ENCODE measurements around the gene NFATC1.

NFATC1 gene

DNA sequence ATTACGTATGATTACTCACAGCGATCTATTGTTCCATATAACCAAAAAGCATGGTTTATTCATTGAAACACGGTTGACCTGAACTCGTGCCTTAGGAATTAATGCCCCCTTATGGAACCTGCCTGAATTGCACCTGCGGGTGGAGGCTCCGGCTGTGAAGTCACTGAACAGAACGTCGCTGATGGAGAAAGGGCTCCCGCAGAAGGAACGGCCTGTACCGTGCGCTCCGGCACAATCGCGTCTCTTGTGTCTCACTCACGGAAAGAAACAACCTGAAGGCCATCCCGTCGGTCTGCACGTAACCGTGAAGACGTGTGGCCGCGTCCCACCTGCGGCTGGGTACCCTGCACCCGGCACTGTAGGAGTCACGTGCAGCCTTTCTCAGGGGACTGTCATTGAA lies 133.1 kb downstream of the NFATC1 start:
- TF ChIP-seq FOXP2 (optimal IDR thresholded peaks at IDR 0.05; ENCODE audit: borderline replicate concordance, extremely low read depth, extremely low read length, insufficient read depth) (no peak), TAF1 (IDR thresholded peaks at IDR 0.05; ENCODE audit: borderline replicate concordance, insufficient read depth, low read length) (no peak), POLR2AphosphoS5 (IDR thresholded peaks at IDR 0.05; ENCODE audit: low read depth, low read length) (no peak), REST (IDR thresholded peaks at IDR 0.05; ENCODE audit: insufficient read depth in 1 of 2, low read depth in 2 of 2, low read length in 2 of 2) (no peak), SIN3A (IDR thresholded peaks at IDR 0.05; ENCODE audit: borderline replicate concordance, insufficient read depth, low read length) (no peak)

GRCh38 chr18:79529296-79529695 lies 133.6 kb downstream of the NFATC1 start:
- no peak for TF ChIP-seq POLR2AphosphoS5 (IDR thresholded peaks at IDR 0.05; ENCODE audit: low read depth, low read length)

DNA sequence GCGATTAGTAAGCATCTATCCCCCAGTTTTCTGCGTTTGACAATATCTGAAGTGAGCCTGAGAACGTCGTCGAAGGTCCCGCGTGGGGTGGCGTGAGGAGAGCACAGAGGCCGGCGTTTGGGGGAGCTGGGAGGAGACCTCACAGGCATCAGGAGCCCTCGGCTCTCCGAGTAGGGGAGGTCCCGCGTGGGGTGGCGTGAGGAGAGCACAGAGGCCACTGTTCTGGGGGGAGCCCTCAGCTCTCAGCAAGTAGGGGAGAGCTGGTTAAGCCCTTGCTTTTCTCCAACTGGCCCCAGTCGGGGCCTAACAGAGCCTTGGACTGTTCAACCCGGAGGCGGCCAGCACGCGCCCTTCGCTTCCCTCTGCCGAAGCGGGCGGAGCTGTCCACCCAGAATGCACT lies 134.3 kb downstream of the NFATC1 start:
- TF ChIP-seq TAF1 (IDR thresholded peaks at IDR 0.05; ENCODE audit: borderline replicate concordance, insufficient read depth, low read length) (no peak), SIN3A (IDR thresholded peaks at IDR 0.05; ENCODE audit: borderline replicate concordance, insufficient read depth, low read length) (no peak), FOXP2 (optimal IDR thresholded peaks at IDR 0.05; ENCODE audit: borderline replicate concordance, extremely low read depth, extremely low read length, insufficient read depth) (no peak), REST (IDR thresholded peaks at IDR 0.05; ENCODE audit: insufficient read depth in 1 of 2, low read depth in 2 of 2, low read length in 2 of 2) (no peak), POLR2AphosphoS5 (IDR thresholded peaks at IDR 0.05; ENCODE audit: low read depth, low read length) (no peak)

GRCh38 chr18:79530821-79531220 lies 135.1 kb downstream of the NFATC1 start:
- no peak for TF ChIP-seq REST (IDR thresholded peaks at IDR 0.05; ENCODE audit: insufficient read depth in 1 of 2, low read depth in 2 of 2, low read length in 2 of 2)
- no peak for TF ChIP-seq TAF1 (IDR thresholded peaks at IDR 0.05; ENCODE audit: borderline replicate concordance, insufficient read depth, low read length)
- TF ChIP-seq SIN3A (IDR thresholded peaks at IDR 0.05; ENCODE audit: borderline replicate concordance, insufficient read depth, low read length) = no peak
- no peak for TF ChIP-seq POLR2AphosphoS5 (IDR thresholded peaks at IDR 0.05; ENCODE audit: low read depth, low read length)
- TF ChIP-seq FOXP2 (optimal IDR thresholded peaks at IDR 0.05; ENCODE audit: borderline replicate concordance, extremely low read depth, extremely low read length, insufficient read depth) = no peak

DNA sequence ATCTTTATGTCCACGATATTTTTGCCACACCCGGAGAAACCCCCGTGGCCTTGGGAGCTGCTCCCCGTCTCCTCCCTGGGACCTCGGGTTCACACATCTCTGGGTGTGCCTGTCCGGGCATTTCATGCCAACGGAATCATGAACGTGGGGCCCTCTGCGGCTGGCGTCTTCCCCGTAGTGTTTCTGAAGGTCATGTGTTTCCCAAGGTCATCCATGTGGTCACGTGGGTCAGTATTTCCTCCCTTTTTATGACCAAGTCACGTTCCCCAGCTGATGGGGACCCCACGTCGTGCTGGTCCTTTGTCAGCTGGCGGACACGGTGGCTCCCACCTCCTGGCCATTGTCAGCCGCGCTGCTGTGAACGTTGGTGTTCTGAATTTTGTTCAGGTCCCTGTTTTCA lies 135.7 kb downstream of the NFATC1 start:
- TF ChIP-seq TAF1 (IDR thresholded peaks at IDR 0.05; ENCODE audit: borderline replicate concordance, insufficient read depth, low read length) (no peak), REST (IDR thresholded peaks at IDR 0.05; ENCODE audit: insufficient read depth in 1 of 2, low read depth in 2 of 2, low read length in 2 of 2) (no peak), POLR2AphosphoS5 (IDR thresholded peaks at IDR 0.05; ENCODE audit: low read depth, low read length) (no peak), SIN3A (IDR thresholded peaks at IDR 0.05; ENCODE audit: borderline replicate concordance, insufficient read depth, low read length) (no peak), FOXP2 (optimal IDR thresholded peaks at IDR 0.05; ENCODE audit: borderline replicate concordance, extremely low read depth, extremely low read length, insufficient read depth) (no peak)
